Loucy (cell line): ENCODE measurements around the gene RALGPS2.
"Not testable (repeated sequence)": the region's sequence is repeated elsewhere in the genome, so short reads cannot be mapped to it uniquely, and the experiment has no call there.

Experiments used
- EZH2phosphoT487 ChIP-seq: fragments of 200-600 bp; IDR thresholded peaks from 2 replicates; pipeline ENCODE4 v1.6.1; 2018; ENCODE audit warnings: antibody characterized with exemption, mild to moderate bottlenecking, moderate library complexity, borderline replicate concordance
- TF ChIP-seq, protein P1 (sequence below): fragments of 200-600 bp; sonication (generic); conservative IDR thresholded peaks from 2 replicates; pipeline ENCODE4 v1.5.1; 2014; ENCODE audit warnings: mild to moderate bottlenecking, antibody characterized with exemption, low read length

DNA sequence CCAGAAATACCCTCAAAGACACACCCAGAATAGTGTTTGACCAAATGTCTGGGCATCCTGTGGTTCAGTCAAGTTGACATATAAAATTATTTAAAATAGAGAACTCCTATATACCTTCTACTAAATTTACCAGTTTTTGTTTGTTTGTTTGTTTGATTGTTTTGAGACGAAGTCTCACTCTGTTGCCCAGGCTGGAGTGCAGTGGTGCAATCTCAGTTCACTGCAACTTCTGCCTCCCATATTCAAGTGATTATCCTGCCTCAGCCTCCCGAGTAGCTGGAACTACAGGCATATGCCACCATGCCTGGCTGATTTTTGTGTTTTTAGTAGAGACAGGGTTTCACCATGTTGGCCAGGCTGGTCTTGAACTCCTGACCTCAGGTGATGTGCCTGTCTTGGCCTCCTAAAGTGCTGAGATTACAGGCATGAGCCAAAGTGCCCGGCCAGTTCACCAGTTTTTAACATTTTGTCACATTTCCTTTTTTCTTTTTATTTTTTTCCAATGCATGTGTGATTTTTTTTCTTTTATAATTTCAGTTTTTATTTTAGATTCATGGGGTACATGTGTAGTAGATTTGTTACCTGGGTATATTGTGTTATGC lies 29.7 kb downstream of the RALGPS2 start:
- TF ChIP-seq, protein P1, sequence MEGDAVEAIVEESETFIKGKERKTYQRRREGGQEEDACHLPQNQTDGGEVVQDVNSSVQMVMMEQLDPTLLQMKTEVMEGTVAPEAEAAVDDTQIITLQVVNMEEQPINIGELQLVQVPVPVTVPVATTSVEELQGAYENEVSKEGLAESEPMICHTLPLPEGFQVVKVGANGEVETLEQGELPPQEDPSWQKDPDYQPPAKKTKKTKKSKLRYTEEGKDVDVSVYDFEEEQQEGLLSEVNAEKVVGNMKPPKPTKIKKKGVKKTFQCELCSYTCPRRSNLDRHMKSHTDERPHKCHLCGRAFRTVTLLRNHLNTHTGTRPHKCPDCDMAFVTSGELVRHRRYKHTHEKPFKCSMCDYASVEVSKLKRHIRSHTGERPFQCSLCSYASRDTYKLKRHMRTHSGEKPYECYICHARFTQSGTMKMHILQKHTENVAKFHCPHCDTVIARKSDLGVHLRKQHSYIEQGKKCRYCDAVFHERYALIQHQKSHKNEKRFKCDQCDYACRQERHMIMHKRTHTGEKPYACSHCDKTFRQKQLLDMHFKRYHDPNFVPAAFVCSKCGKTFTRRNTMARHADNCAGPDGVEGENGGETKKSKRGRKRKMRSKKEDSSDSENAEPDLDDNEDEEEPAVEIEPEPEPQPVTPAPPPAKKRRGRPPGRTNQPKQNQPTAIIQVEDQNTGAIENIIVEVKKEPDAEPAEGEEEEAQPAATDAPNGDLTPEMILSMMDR = not testable (repeated sequence)
- not testable (repeated sequence) for TF ChIP-seq EZH2phosphoT487
